Raji (cell line): ENCODE data around the gene PLAGL1.

Source experiments
- POLR2A ChIP-seq: IDR thresholded peaks from 2 replicates; pipeline ENCODE4 v1.6.1; 2011; ENCODE audit warnings: low read depth, low read length, control low read depth; ENCODE audit not compliant: insufficient read depth

The PLAGL1 gene, protein sequence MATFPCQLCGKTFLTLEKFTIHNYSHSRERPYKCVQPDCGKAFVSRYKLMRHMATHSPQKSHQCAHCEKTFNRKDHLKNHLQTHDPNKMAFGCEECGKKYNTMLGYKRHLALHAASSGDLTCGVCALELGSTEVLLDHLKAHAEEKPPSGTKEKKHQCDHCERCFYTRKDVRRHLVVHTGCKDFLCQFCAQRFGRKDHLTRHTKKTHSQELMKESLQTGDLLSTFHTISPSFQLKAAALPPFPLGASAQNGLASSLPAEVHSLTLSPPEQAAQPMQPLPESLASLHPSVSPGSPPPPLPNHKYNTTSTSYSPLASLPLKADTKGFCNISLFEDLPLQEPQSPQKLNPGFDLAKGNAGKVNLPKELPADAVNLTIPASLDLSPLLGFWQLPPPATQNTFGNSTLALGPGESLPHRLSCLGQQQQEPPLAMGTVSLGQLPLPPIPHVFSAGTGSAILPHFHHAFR

DNA sequence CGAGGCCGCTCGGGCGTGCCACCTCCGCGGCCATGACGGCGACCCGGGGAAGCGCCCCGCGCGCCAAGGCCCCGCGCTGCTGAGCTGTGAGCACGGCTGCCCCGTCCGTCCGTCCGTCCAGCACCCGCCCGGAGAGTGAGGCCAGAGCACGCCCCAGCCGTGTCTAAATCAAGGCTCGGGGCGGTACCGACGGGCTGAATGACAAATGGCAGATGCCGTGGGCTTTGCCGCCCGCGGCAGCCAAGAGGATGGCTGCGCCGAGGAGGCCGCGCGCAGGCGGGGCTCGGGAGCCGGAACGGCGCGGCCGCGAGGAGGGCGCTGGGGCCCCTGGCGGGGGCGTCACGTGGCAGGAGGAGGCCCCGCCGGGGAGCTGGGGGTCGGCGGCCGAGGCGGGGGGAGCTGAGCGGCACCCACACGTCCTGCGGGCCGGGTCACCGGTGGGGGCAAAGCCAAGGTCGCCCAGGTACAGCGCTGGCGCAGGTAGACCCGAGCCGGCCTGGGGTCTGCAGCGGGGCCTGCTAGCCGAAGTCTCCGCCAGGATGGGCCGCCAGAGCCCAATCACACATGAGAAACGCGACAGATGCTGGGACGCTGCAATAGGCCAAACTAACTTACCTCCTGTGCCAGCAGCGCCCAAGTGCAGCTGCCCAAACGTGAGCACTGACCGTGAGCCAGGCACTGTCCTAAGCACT, at the start of gene PLAGL1:
Gene PLAGL1, minus strand, starts transcription at position 140 of the 692 bp plus-strand sequence. CDS start 60,123 bp downstream, outside the sequence.
- no peak for TF ChIP-seq POLR2A

DNA sequence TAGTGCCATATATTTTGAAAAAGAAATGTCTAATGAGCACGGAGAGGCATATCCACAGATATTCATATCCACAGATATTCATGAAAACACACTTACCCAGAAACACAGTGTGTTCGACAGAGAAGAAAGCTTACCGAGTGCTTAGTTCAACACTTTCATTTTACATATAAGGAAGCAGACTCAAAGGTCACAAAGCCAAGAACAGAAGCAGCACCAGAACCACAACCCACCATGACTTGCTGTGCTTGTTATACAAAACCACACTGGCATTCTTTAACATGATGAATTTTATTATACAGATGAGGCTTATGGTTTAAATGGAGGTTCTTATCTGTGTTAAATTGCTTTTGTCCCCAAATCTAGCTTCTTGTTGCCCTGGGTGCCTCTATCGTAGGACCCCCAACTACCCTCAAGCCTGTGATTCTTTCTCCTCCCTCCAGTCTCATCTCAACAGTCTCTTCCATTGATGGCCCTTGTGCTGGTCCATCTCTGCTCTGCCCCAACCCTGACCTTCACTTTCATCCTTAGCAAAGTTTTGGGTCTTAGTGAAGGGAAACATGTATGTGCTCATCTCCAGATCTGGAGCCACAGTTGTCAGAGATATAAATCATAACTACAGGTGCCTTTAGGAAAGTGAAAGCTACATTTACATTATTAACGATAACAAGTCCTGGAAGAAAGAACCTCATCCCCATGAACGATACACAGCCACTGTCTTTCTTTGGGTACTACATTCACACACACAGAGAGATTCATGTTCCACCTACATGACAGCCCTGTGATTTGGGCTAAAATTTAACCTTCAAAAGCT, 47.3 kb upstream of the PLAGL1 start:
- no peak for TF ChIP-seq POLR2A

DNA sequence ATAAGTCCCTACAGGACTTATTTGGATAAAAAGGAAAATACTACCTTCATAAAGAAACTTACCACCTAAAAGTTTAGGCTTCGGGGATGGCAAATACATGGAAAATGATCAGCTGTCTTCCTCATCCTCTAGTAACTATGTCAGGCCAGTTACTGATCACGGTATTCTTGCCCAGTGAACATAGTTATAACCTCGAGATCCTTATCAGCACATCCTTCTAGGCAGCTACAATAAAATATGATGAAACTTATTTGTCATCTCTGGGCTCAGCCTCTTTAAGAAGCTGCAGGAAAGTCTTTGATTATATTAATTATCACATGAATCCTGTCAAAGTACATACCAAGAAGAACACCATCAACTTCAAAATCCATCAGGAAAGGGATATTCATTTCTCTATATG, 45.5 kb upstream of the PLAGL1 start:
- TF ChIP-seq POLR2A: no peak

DNA sequence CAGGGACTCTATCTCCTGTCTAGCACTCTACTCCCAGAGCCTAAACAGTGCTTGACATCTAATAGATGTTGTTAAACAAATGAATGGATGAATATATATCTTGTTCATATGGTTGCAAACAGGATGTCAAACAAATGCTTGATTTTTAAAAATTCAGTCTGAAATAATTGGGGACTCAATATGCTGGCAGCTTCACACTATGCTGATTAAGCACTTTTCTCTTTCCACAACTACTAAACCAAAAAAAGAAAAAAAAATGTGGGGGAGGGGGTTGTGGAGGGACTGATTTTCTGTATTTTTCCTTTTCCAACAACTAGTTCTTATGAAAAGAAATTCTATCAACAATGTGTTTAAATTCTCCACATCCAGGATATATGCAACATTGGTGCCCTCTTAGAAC, 44.4 kb upstream of the PLAGL1 start:
- TF ChIP-seq POLR2A: no peak

DNA sequence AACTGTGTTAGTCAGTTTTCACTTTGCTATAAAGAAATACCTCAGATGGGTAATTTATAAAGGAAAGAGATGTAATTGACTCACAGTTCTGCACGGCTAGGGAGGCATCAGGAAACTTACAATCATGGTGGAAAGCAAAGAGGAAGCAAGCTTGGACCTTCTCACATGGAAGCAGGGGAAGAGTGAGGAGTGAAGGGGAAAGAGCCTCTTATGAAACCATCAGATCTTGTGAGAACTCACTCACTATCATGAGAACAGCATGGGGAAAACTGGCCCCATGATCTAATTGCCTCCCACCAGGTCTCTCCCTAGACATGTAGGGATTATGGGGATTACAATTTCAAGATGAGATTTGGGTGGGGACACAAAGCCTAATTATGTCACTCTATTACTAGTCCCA, 41.3 kb upstream of the PLAGL1 start:
- no peak for TF ChIP-seq POLR2A

DNA sequence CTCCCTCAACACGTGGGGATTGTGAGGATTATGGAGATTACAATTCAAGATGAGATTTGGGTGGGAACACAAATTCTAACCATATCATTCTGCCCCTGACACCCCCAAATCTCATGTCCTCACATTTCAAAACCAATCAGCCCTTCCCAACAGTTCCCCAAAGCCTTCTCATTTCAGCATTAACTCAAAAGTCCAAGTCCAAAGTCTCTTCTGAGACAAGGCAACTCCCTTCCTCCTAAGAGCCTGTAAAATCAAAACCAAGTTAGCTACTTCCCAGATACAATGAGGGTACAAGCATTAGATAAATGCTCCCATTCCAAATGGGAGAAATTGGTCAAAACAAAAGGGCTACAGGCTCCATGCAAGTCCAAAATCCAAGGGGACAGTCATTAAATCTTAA, 39.6 kb upstream of the PLAGL1 start:
- TF ChIP-seq POLR2A: no peak

DNA sequence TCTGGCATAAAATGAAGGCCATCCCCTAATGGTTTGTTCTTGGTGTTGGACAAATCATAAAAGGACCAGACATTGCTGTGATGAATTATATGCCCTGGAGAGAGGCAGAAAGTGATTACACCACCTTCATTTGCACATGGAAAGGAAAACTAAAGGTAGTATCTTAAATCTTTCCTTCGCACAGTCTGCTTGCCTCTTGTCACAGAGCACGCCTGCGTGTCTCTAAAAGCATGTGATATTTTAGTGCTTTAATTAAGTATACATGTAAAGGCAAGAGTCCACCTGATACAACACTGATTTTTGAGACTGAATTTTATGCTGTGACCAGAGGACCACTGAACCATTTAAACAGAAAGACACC, 28.8 kb upstream of the PLAGL1 start:
- TF ChIP-seq POLR2A: no peak

DNA sequence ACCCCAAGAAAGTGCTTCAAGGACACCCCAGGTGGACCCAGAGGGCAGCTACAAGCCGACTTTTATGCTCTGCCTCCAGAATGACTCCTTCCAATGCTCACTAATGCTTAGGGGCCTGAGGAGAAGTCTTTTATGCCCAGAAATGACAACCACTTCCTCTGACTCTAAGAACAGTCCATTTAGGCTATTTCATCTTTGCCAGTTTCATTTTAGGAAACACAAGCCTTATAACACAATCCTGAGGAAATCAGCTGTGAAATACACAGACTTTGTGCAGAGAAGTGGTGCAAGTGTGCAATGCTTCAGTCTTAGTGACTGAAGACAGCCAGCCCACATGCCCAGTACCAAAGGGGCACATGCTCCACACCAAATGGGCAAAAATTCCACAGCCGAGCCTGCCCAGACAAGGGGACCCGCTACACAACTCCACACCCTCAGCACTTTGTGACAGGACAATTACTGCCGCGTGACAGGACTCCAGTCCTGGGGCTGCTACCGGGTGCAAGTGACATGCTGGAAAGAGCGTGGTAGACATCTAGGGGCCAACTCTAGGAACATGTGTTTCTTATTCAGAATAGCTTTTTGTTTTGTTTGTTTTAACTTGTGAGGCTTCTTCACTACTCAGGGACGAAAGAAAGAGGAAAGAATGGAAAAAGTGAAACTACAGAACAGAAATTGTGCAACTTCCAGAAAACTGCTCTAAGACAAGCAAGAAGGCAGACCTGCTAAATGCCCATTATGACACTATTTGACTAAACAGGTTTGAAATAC, 28.2 kb upstream of the PLAGL1 start:
- TF ChIP-seq POLR2A: no peak

DNA sequence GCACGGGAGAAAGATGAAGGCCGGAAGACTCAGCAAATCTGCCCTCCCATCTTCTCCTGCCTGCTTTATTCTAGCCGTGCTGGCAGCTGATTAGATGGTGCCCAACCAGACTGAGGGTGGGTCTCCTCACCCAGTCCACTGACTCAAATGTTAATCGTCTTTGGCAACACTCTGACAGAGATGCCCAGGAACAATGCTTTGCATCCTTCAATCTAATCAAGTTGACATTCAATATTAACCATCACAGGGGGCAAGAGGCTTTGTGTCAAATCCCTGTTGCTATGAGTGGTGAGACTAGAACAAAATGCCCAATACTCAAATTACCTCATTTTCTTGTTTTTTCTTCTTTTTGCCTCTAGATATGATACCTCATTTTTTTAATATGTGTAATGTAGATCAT, 27.4 kb upstream of the PLAGL1 start:
- no peak for TF ChIP-seq POLR2A

DNA sequence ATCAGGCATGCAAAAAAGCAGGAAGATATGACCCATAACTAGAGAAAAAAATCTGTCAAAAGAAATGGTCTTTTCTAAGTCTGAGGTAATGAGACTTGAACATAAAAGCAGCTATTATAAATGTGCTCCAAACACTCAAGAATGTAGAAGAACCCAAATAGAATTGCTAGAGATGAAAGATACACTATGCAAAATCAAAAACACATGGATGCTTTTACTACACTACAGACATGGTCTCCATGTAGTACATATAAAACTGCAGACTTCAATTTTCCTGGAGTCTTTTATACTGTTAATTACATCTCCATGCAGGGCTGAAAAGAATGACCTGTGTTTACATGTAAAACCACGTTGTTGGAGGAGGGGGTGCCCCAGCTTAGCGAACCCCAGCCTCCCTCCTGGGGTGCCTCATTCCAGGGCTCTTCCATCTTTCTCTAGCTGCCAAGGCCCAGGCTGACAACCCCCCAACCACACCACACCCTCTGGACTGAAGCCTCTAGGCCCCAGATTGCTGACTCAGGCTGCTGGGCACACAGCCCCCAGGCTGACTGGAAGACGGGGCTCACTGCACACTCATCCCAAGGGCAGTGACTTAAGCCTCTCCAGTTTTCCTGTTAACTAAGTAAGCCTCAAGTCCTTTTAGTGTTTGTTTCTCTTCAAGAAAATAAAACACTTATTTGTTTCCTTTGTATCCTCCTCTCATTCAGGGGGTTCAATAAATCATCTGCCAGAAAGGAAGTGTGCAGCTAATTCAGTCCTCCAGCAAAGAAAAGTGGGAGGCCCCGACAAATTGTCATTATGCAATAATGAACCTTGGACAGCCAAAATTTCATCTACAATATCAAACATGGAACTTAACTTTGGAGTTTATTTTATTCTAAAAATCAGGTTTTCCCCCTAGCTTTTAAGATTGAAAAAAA, 26.0 kb upstream of the PLAGL1 start:
- TF ChIP-seq POLR2A: no peak

DNA sequence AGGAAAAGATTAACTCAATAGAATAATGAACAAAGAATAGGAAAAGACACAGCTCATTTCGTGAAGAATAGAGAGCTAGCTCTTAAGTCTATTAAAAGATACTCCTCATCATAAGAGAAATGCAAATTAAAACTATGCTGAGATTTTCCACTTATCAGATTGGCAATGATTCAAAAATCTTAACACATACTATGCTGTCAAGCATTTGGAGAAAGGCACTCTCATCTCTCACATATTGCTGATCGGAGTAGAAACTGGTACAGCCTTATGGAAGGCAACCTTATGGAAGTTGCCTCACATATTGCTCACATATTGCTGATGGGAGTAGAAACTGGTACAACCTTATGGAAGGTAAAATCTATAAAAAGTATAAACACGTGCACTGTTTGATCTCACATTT, 21.4 kb upstream of the PLAGL1 start:
- TF ChIP-seq POLR2A: no peak

DNA sequence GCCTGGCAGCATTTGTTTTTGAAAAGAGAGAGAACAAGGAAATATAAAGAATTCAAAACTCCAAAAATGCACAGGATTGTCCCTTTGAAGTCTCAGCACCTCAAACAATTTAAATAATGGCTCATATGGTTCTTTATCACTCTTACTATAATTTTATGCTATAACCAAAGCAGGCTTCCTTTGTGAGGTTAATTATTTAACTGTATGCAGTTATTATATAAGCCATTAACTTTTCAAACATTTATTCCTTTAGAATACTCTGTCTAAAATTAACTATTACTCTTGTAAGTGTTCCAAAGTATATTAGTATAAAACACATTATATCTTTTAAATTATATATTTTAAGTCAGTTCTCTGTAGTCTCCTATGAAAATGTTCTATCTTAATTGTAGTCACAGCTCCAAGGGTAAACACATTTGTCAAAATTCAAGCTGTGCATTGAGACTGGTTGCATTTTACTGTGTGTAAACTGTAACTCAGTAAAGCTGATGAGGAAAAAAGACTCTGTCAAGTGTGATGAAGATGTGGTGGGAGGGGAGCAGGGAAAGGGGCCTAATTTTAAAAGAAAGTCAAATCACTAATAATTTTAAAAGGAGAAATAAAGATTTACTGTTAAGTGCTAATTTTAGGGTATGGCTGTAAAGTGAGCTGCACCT, 20.0 kb upstream of the PLAGL1 start:
- no peak for TF ChIP-seq POLR2A

DNA sequence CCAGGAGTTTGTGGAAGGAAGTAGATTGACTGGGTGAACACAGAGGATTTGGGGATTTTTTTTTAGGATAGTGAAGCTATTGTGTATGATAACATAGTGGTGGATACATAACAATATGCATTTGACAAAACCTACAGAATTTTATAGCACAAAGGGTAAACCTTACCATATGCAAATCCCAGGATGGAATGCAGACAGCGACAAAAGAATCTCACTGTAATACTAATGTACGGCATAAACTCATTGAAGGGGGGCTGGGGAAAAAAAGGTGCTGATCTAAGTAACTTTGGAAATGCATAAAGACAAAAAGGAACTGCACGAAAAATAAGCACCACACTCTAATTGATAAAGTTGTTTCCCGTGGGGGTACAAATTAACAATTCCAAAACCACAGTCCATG, 15.2 kb upstream of the PLAGL1 start:
- no peak for TF ChIP-seq POLR2A

DNA sequence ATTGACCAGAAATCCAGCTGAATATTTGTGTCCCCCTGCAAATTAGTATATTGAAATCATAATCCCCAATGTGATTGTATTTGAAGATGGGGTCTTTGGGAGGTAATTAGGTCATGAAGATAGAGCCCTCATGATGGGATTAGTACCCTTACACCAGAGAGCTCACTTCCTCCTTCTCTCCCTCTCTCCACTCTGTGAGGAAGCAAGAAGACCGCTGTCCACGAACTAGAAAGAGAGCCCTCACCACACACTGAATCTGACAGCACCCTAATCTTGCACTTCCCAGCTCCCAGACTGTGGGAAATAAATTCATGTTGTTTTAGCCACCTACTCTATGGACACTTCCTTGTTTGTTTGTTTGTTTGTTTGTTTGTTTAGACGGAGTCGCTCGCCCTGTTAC, 11.9 kb upstream of the PLAGL1 start:
- TF ChIP-seq POLR2A: no peak
